GM12872 (cell line): ENCODE results near the gene SMARCD1.

Experiments
- CTCF ChIP-seq: IDR thresholded peaks from 3 replicates; pipeline ENCODE4 v1.5.1; 2011; ENCODE audit warnings: low read depth, mild to moderate bottlenecking, low read length, moderate library complexity; ENCODE audit not compliant: insufficient read depth

The SMARCD1 gene

GRCh38 chr12:50074936-50075807, 10.0 kb upstream of the SMARCD1 start:
- TF ChIP-seq CTCF: peak; percentile 95

- no peak for TF ChIP-seq CTCF
Measured at GRCh38 chr12:50075808-50076170, 9.4 kb upstream of the SMARCD1 start.

- TF ChIP-seq CTCF: no peak
Measured at GRCh38 chr12:50077099-50077498, 8.0 kb upstream of the SMARCD1 start.

- no peak for TF ChIP-seq CTCF
Measured at GRCh38 chr12:50078281-50078680, 6.9 kb upstream of the SMARCD1 start.

- no peak for TF ChIP-seq CTCF
Measured at GRCh38 chr12:50079771-50080170, 5.4 kb upstream of the SMARCD1 start.

- TF ChIP-seq CTCF: no peak
Measured at GRCh38 chr12:50081096-50081808, 3.9 kb upstream of the SMARCD1 start.

- no peak for TF ChIP-seq CTCF
Measured at GRCh38 chr12:50082644-50083043, 2.5 kb upstream of the SMARCD1 start.
